Measurements from ENCODE around the gene CDKN2B. TPM values are rescaled to one million over a fixed set of nuclear protein-coding genes. Genes with fewer than 3 reads are reported as not detected.

The CDKN2B gene
- total and polyA plus RNA-seq, 2 experiments from 2014 or later: 0.29 to 0.83 TPM

DNA sequence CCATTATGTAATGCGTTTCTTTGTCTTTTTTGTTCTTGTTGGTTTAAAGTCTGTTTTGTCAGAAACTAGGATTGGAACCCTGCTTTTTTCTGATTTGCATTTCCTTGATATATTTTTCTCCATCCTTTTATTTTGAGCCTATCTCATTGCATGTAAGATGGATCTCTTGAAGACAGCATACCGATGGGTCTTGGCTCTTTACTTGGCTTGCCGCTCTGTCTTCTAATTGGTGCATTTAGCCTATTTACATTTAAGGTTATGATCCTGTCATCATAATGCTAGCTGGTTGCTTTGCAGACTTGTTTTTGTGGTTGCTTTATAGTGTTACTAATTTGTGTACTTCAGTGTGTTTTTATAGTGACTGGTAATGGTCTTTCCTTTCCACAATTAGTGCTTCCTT is 13.3 kb upstream of the CDKN2B start:
- Histone ChIP-seq H4K20me1 (replicated peaks; ENCODE audit: insufficient read depth) (no peaks in the 10 kb centered on the region), H3K9me2 (ENCODE audit: insufficient read depth) (peaks cover 9% of the 10 kb centered on the region; the same call in 1 of the 2 replicates), H3K4me3 (no peak overlapping the region), H3K27me3 (ENCODE audit: insufficient read depth) (no peaks in the 10 kb centered on the region), H3K4me2 (no peak overlapping the region), H2AFZ (no peak overlapping the region), H3F3A (replicated peaks; ENCODE audit: low read depth) (no peaks in the 10 kb centered on the region), H3K4me1 (ENCODE audit: insufficient read depth) (no peaks in the 10 kb centered on the region), H3K79me2 (replicated peaks; ENCODE audit: insufficient read depth) (no peaks in the 10 kb centered on the region), H3K27ac (ENCODE audit: low read depth) (no peak overlapping the region), H3K36me3 (ENCODE audit: insufficient read depth) (no peaks in the 10 kb centered on the region)
- ATAC-seq (no peak), DNase-seq (ENCODE audit: low spot score) (no peak)
- Mint-ChIP-seq H3K27me3 (ENCODE audit: insufficient read depth, low read depth, poor library complexity) (no peaks in the 10 kb centered on the region), H3K9me3 (peaks cover 3% of the 10 kb centered on the region; the same call in 1 of the 3 replicates), H3K4me3 (no peak overlapping the region), H3K4me1 (no peaks in the 10 kb centered on the region), H3K36me3 (ENCODE audit: low read depth) (no peaks in the 10 kb centered on the region), H3K27ac (no peak overlapping the region)
- TF ChIP-seq REST (IDR thresholded peaks at IDR 0.05; ENCODE audit: unreplicated experiment): no peak
- no peak for TF ChIP-seq STAT1 (IDR thresholded peaks at IDR 0.05; ENCODE audit: unreplicated experiment)
- TF ChIP-seq JUNB (IDR thresholded peaks at IDR 0.05; ENCODE audit: unreplicated experiment): no peak
- TF ChIP-seq ZNF331 (CRISPR knock-in tag; IDR thresholded peaks at IDR 0.05; ENCODE audit: low read depth): no peak
- TF ChIP-seq ZNF462 (CRISPR knock-in tag; IDR thresholded peaks at IDR 0.05): no peak
- no peak for TF ChIP-seq NANOG (IDR thresholded peaks at IDR 0.05; ENCODE audit: borderline replicate concordance)
- no peak for TF ChIP-seq EZH2 (IDR thresholded peaks at IDR 0.05; ENCODE audit: low read depth, unreplicated experiment)
- TF ChIP-seq, protein P1, sequence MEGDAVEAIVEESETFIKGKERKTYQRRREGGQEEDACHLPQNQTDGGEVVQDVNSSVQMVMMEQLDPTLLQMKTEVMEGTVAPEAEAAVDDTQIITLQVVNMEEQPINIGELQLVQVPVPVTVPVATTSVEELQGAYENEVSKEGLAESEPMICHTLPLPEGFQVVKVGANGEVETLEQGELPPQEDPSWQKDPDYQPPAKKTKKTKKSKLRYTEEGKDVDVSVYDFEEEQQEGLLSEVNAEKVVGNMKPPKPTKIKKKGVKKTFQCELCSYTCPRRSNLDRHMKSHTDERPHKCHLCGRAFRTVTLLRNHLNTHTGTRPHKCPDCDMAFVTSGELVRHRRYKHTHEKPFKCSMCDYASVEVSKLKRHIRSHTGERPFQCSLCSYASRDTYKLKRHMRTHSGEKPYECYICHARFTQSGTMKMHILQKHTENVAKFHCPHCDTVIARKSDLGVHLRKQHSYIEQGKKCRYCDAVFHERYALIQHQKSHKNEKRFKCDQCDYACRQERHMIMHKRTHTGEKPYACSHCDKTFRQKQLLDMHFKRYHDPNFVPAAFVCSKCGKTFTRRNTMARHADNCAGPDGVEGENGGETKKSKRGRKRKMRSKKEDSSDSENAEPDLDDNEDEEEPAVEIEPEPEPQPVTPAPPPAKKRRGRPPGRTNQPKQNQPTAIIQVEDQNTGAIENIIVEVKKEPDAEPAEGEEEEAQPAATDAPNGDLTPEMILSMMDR (conservative IDR thresholded peaks at IDR 0.05; ENCODE audit: low read depth in 2 of 2): no peak
- TF ChIP-seq EZH2phosphoT487 (IDR thresholded peaks at IDR 0.05; ENCODE audit: unreplicated experiment): no peak
- no peak for TF ChIP-seq ZNF114 (CRISPR knock-in tag; IDR thresholded peaks at IDR 0.05)
- no peak for TF ChIP-seq ETS1 (IDR thresholded peaks at IDR 0.05)
- no peak for TF ChIP-seq CREB1 (CRISPR knock-in tag; IDR thresholded peaks at IDR 0.05; ENCODE audit: low read depth)
- TF ChIP-seq POLR2AphosphoS5 (IDR thresholded peaks at IDR 0.05; ENCODE audit: low read depth): no peak
